Hair follicular keratinocyte (primary cell): Measurements from ENCODE around the gene CCNB1. TPM values are rescaled to one million over a fixed set of nuclear protein-coding genes. Genes with fewer than 3 reads are reported as not detected.

Source experiments
- total RNA-seq: library from RNA; depleted of rRNA; stranded (reverse); fragments of >200 nt; gene quantifications from 2 replicates; pipeline ENCODE4 v1.2.3, GENCODE V29; 2015

CCNB1 gene
- 70.0 and 271 TPM in 2 replicates for total RNA-seq

DNA sequence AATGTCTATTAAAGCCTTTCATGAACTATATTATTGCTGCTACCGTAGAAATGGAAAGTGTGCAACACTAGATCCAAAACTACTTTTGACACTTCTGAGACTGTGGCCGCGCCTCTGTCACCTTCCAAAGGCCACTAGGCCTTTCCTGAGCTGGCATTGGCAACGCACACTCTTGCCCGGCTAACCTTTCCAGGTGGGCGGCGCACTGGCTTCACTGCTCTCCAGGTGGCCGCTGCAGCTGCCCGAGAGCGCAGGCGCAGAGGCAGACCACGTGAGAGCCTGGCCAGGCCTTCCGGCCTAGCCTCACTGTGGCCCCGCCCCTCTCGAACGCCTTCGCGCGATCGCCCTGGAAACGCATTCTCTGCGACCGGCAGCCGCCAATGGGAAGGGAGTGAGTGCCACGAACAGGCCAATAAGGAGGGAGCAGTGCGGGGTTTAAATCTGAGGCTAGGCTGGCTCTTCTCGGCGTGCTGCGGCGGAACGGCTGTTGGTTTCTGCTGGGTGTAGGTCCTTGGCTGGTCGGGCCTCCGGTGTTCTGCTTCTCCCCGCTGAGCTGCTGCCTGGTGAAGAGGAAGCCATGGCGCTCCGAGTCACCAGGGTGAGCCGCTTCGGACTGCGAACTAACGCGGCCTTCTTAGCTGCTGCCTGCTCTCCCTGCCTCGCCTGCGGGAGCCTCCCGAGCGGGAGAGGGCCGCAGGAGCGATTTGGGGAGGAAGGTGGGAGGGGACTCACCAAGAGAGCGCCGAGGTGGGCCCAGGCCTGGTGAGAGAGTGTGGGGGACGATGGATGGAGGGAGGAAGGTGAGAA, at the start of gene CCNB1:
Gene CCNB1 (plus strand): TSS at position 465 of the 807 bp plus-strand sequence. CDS start 113 bp downstream, at position 578.

DNA sequence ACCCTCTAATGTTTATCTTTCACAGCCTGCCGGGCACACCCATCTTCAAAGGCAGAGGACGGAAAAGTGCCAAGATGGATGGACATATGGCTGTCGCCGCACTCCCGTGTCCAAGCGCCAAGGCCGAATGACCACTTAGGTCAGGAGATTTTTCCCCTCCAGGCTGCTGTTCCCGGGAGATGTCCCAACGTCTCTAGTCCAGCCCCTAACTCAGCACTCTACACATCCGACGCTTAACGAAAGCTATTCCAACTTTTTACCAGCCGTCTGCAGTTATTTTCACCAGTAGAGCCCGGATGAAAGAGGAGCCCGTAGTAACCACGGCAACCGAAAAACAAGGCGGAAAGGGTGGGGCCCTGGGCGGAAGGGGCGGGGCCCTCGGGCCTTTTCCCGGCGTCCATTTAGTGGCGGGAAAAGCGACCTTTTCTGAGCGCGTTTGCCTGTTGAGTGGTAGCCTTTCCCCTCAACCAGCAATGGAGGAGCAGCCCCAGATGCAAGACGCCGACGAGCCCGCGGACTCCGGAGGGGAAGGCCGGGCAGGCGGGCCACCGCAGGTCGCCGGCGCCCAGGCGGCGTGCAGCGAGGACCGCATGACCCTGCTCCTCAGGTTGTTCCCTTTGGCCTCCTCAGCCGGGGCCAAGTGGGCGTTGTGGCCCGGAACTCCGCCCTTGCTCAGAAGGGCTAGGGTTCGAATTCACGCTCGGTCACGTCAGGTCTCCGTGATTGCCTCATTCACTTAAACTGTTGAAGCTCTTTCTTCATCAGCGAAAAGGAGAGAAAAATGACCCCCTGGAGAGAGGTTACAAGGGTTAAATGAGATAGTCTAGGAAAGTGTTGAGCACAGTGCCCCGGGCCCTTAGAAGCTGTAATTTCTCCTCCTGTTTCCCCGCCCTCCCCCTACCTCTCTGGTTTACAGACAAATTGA, 22.5 kb downstream of the CCNB1 start, which contains the start of gene CENPH:
Gene CENPH (plus strand): TSS at position 422 of the 925 bp plus-strand sequence. CDS start 52 bp downstream, at position 474.

Other genes starting within 250 kb of the CCNB1 start
- 32.8 and 55.5 TPM in 2 replicates for gene SLC30A5, start 73.1 kb upstream of the CCNB1 start, total RNA-seq
- gene CENPH, start 22.4 kb downstream of the CCNB1 start, total RNA-seq: 25.0 and 35.6 TPM in 2 replicates
- gene CDK7, start 67.7 kb downstream of the CCNB1 start, total RNA-seq: 47.2 and 60.5 TPM in 2 replicates
- gene CCDC125, start 165.7 kb downstream of the CCNB1 start, total RNA-seq: 1.8 and 4.3 TPM in 2 replicates
- 27.9 and 29.8 TPM in 2 replicates for gene AK6, start 202.4 kb downstream of the CCNB1 start, total RNA-seq
- gene TAF9, start 202.4 kb downstream of the CCNB1 start, total RNA-seq: 79.8 and 88.2 TPM in 2 replicates
- 13.1 and 17.4 TPM in 2 replicates for gene RAD17, start 202.7 kb downstream of the CCNB1 start, total RNA-seq
- 17.2 and 21.5 TPM in 2 replicates for gene MARVELD2, start 248.0 kb downstream of the CCNB1 start, total RNA-seq